Activated CD8-positive, alpha-beta memory T cell treated with anti-CD3 and anti-CD28 coated beads for 48 hours (primary cell): Measurements from ENCODE around the gene KIAA1549.

Source experiments
- DNase-seq, 3 experiments: peaks; one replicate each; pipeline ENCODE4 v3.0.0-alpha.2; 2020; ENCODE audit warnings: low read depth in 2 of 3, low spot score in 2 of 3

The KIAA1549 gene

GRCh38 chr7:138975343-138976104 lies 5.7 kb downstream of the KIAA1549 start:
- DNase-seq, result no peak

DNA sequence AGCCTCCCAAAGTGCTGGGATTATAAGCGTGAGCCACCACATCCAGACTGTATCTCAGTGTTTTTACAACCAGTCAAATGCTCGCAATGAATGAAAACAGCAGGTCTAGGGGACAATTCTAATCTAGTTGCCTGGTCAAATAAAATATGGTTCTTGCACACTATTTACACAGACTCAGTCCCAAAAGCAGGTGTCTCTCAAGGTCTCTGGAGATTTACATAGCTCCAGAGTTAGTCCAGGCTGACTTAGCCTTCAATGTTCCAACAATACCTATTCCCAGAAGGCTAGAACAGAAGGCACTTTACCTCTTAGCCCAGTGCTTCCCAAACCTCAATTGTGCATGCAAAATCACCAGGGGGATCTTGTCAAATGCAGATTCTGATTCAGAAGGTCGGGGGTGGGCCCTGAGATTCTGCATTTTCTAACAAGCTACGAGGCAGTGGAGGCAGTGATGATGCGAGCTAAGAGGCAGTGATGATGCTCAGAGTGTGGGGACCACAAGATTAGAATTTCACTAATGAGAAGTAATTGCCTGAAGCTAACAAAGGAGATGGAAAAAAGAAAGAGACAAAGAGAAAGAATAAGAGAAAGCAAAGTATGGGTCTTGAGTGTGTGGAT lies 6.4 kb downstream of the KIAA1549 start:
- DNase-seq, result no peak

GRCh38 chr7:138974103-138974502 lies 7.1 kb downstream of the KIAA1549 start:
- DNase-seq, result no peak

- no peak for DNase-seq
Measured at GRCh38 chr7:138970952-138971351, 10.2 kb downstream of the KIAA1549 start.

DNA sequence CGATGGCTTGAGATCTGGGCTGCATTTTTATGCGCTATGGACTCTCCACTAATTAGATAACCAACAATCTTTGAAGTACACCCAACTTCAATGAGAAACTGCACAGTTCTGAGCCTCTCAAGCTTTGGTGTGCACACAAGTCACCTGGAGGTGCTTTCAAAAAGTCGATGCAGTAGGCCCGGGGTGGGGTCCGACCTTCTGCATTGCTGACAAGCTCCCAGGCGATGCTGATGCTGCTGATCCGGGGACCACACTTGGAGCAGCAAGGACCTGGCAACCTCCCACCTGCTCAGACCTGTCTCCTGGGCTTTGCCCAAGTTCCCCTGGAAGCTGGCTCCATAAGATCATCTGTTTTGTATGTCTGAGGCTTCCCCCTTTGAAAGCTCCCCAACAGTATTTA lies 10.7 kb downstream of the KIAA1549 start:
- no peak for DNase-seq

DNA sequence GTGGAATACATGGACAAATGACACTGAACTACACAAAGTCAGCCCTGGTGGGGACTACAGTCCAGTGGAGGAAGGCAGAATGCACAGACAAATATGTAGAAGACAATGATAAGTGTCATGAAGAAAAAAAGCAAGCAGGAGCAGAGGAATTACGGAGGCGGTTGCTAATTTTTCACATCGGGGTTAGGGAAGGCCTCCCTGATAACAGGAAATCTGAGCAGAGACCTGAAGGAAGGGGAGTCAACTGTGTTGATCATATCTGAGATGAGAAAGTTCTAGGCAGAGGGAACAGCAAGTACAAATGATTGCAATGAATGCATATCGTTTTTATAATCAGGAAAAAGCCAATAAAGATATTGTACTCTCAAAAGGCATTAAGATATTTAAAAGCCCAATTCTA lies 14.0 kb downstream of the KIAA1549 start:
- DNase-seq, result no peak

DNA sequence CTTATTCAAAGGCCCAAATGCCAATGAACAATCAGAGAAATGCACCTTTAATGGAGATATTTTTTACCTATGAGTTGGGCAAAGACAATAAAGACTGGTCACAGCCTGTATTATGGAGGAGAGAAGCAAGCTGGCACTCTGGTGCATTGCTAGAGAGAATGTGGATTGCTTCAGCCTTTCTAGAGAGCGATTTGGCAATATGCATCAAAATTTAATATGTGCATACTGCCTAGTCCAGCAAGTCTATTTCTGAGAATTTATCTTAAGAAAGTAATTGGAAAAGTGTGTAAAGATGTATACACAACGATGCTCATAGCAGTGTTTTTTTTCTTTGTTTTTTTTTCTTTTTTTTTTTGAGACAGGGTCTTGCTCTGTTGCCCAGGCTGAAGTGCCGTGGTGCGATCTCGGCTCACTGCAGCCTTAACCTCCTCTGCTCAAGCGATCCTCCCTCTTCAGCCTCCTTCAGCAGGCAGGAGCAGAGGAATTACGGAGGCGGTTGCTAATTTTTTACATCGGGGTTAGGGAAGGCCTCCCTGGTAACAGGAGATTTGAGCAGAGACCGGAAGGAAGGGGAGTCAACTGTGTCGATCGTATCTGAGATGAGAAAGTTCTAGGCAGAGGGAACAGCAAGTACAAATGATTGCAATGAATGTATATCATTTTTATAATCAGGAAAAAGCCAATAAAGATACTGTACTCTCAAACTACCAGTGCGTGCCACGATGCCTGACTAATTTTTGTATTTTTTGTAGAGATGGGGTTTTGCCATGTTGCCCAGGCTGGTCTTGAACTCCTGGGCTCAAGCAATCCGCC lies 16.4 kb downstream of the KIAA1549 start:
- DNase-seq, result no peak

DNA sequence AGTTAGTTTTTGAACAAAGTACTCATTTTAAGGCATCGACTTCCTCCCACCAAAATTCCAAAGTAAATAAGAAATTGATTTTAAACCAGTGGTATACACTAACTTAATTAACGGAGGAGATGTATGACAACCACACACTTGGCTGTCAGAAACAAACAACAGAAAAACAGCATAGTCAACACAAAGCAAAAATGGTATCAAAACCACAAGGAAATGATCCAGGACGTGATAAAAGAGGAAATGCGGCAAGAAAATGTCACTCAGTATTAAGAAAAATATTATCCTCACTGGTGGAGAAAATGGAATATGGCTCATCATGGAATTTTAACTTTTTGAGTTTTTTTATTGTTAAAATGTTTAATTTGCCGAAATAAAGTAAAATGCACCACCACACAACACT lies 17.5 kb downstream of the KIAA1549 start:
- DNase-seq, result no peak

GRCh38 chr7:138962561-138963270 lies 18.5 kb downstream of the KIAA1549 start:
- DNase-seq, result no peak

- no peak for DNase-seq
Measured at GRCh38 chr7:138961159-138961558, 20.0 kb downstream of the KIAA1549 start.

DNA sequence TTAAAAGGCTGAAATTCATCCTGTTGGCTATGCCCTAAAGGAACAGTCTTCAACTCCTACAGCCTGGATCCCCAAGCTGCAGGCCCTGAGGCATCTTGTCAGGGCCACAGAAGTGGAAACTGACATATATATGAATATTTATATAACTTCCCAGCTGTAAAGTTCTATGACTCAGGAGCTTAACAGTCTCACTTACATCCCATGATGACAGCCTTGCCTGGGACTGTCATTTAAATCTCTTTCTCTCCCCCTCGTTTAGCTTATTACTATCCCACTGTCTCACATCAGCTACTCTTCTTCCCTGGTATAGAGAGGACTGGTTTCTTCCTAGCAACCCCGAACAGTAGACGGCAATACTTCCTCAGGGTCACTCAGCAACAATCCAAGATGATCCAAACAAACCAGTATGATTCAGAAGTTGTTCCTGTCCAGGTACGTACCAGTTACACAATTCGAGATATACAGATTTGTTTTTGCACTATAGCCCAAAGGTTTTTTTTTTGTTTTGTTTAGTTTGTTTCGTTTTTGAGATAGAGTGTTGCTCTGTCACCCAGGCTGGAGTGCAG lies 22.7 kb downstream of the KIAA1549 start:
- no peak for DNase-seq

DNA sequence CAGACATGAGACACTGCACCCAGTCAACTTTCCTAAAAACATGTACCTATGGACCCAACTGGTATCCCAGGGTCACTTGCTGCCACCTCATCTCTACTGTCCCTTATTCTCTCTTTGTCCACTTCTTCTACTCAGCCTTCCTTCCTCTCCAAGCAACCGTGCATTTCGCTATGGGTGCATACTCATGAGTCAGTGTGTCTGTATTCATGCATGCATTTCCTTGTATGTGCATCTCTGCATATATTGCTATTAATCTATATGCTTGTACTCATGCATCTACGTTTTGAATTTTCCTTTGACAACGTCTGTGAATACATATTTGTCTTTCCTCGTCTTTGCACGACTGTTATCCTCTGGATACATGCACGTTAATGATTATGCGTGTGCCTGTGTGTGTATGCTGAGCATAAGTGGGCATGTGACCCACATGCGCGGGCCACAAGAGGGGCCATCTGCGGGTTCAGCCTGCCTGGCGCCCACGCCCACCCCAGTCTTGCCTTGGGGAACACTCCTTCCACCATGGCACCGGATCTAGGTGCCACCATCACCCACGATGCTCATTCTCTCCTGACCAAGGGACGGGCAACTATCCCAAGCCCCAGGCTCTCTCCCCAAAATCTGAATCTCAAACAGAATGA lies 23.3 kb downstream of the KIAA1549 start:
- no peak for DNase-seq

DNA sequence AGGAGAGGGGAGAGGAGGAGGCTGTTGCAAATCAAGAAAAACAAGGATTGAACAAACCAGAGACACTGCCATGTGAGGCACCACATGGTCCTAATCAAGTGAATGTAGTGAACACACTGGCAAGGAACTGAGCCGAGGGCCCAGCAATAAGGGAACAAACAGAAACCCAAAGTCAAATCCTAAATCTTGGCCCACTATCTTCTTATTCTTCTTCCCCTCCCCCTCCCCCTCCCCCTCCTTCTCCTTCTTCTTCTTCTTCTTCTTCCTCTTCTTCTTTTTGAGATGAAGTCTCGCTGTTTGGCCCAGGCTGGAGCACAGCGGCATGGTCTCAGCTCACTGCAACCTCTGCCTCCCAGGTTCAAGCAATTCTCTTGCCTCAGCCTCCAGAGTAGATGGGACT lies 24.0 kb downstream of the KIAA1549 start:
- DNase-seq, result no peak

GRCh38 chr7:138954545-138955475 lies 26.4 kb downstream of the KIAA1549 start:
- DNase-seq, result no peak

GRCh38 chr7:138952791-138953190 lies 28.4 kb downstream of the KIAA1549 start:
- no peak for DNase-seq

- DNase-seq, result no peak
Measured at GRCh38 chr7:138951953-138952352, 29.2 kb downstream of the KIAA1549 start.

DNA sequence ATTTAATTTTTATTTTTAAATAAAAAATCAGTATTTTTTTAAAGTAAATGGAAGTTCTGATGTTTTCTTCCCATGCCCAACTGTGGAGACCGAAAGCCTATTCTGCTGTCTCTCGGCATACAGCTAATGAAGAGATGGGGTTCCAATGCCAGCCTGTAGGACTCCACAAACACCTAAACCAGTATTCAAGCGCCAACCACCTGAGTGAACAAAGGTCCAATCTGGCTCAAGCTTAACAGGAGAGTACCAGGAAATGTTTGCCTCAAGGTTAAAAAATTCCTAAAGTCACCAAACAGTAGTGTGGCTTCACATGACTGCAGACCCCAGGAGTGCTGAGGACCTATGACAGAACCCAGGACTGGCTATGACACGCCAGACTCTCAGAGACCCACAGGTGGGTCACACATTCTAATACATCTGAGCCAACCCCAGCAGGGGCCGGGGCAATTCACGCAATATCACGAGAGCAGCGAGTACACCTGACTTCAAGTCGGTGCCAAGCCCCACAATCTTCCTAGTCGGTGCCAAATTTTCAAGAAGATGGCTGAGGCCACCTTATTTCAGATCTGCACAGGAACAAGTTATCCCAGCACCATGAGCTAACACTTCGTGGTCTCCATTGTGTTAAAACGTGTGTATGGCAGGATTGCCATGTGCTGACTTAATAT lies 31.6 kb downstream of the KIAA1549 start:
- DNase-seq, result no peak

DNA sequence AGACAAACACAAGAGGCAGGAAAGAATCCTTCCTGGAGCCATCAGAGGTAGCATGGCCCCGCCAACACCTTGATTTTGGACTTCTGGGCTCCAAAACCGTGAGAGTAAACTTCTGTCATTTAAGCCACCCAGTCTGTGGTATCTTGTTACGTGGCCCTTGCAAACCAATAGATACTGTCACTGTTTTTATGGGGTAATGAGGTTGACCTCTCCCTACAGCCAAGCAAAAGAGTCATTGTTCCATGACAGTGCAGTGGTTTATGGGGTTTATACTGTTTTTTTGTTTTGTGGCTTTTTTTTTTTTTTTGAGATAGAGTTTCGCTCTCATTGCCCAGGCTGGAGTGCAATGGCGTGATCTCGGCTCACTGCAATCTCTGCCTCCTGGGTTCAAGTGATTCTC lies 32.8 kb downstream of the KIAA1549 start:
- no peak for DNase-seq

- DNase-seq, result no peak
Measured at GRCh38 chr7:138945821-138946220, 35.4 kb downstream of the KIAA1549 start.
